ENCODE data around the gene ZNF839.

Gene ZNF839

GRCh38 chr14:102374264-102374663 lies 54.7 kb downstream of the ZNF839 start:
- no peak for TF ChIP-seq CTCF (IDR thresholded peaks at IDR 0.05; ENCODE audit: low read depth, low read length, missing control alignments)
- no peak overlapping the region for H3K4me3 ChIP-seq (replicated peaks; ENCODE audit: low read depth, low read length)
- no peak for DNase-seq (ENCODE audit: extremely low read depth, low read depth)

- no peak for DNase-seq (ENCODE audit: extremely low read depth, low read depth)
- H3K4me3 ChIP-seq (replicated peaks; ENCODE audit: low read depth, low read length), result no peak overlapping the region
- no peak for TF ChIP-seq CTCF (IDR thresholded peaks at IDR 0.05; ENCODE audit: low read depth, low read length, missing control alignments)
Measured at GRCh38 chr14:102375119-102375518, 55.6 kb downstream of the ZNF839 start.

- no peak overlapping the region for H3K4me3 ChIP-seq (replicated peaks; ENCODE audit: low read depth, low read length)
- no peak for DNase-seq (ENCODE audit: extremely low read depth, low read depth)
- TF ChIP-seq CTCF (IDR thresholded peaks at IDR 0.05; ENCODE audit: low read depth, low read length, missing control alignments), result no peak
Measured at GRCh38 chr14:102377696-102378095, 58.1 kb downstream of the ZNF839 start.

- H3K4me3 ChIP-seq (replicated peaks; ENCODE audit: low read depth, low read length), result no peak overlapping the region
- no peak for DNase-seq (ENCODE audit: extremely low read depth, low read depth)
- TF ChIP-seq CTCF (IDR thresholded peaks at IDR 0.05; ENCODE audit: low read depth, low read length, missing control alignments), result no peak
Measured at GRCh38 chr14:102378830-102379229, 59.3 kb downstream of the ZNF839 start.

- H3K4me3 ChIP-seq (replicated peaks; ENCODE audit: low read depth, low read length), result no peak overlapping the region
- DNase-seq (ENCODE audit: extremely low read depth, low read depth), result no peak
- TF ChIP-seq CTCF (IDR thresholded peaks at IDR 0.05; ENCODE audit: low read depth, low read length, missing control alignments), result no peak
Measured at GRCh38 chr14:102387086-102387485, 67.5 kb downstream of the ZNF839 start.

- no peak for DNase-seq (ENCODE audit: extremely low read depth, low read depth)
- no peak for TF ChIP-seq CTCF (IDR thresholded peaks at IDR 0.05; ENCODE audit: low read depth, low read length, missing control alignments)
- no peak overlapping the region for H3K4me3 ChIP-seq (replicated peaks; ENCODE audit: low read depth, low read length)
Measured at GRCh38 chr14:102389246-102389645, 69.7 kb downstream of the ZNF839 start.

- no peak for DNase-seq (ENCODE audit: extremely low read depth, low read depth)
- H3K4me3 ChIP-seq (replicated peaks; ENCODE audit: low read depth, low read length), result no peak overlapping the region
- TF ChIP-seq CTCF (IDR thresholded peaks at IDR 0.05; ENCODE audit: low read depth, low read length, missing control alignments), result no peak
Measured at GRCh38 chr14:102390064-102390855, 70.7 kb downstream of the ZNF839 start.
